Aorta (tissue), 5 donors: ENCODE measurements around the gene SLC6A7. TPM values are rescaled to one million over a fixed set of nuclear protein-coding genes. Genes with fewer than 3 reads are reported as not detected.

Experiments used
- ATAC-seq: fragments of 200-7000 bp; cut with Tn5 transposase; one replicate; pipeline ENCODE4 v1.9.1; 2022; ENCODE audit warnings: moderate library complexity; ENCODE audit not compliant: low FRiP score
- DNase-seq, 2 donors: peaks; one replicate each; pipeline ENCODE4 v3.0.0-alpha.2; 2020
- H3K27ac ChIP-seq, 2 donors: one replicate each; pipeline ENCODE4 v1.5.1; 2013; ENCODE audit warnings: low read length in 2 of 2, mild to moderate bottlenecking in 2 of 2, moderate library complexity in 2 of 2, control low read depth in 1 of 2, inconsistent platforms in 1 of 2, low read depth in 1 of 2
- H3K27me3 ChIP-seq, 2 donors: one replicate each; pipeline ENCODE4 v1.6.1; 2013; ENCODE audit warnings: control low read depth in 1 of 2, low read length in 1 of 2, mild to moderate bottlenecking in 1 of 2, moderate library complexity in 1 of 2; ENCODE audit not compliant: insufficient read depth in 2 of 2, control insufficient read depth in 1 of 2
- H3K36me3 ChIP-seq, 2 donors: one replicate each; pipeline ENCODE4 v1.6.1; 2013; ENCODE audit warnings: control low read depth in 1 of 2, low read length in 1 of 2, mild to moderate bottlenecking in 1 of 2; ENCODE audit not compliant: insufficient read depth in 2 of 2, control insufficient read depth in 1 of 2
- H3K4me1 ChIP-seq, 2 donors: one replicate each; pipeline ENCODE4 v1.6.1; 2013; ENCODE audit warnings: low read length in 2 of 2, control low read depth in 1 of 2, mild to moderate bottlenecking in 1 of 2, moderate library complexity in 1 of 2; ENCODE audit not compliant: insufficient read depth in 2 of 2, control insufficient read depth in 1 of 2
- H3K4me3 ChIP-seq, 2 donors: one replicate each; pipeline ENCODE4 v1.5.1; 2013; ENCODE audit warnings: low read length in 2 of 2, control low read depth in 1 of 2, mild to moderate bottlenecking in 1 of 2
- H3K9me3 ChIP-seq: one replicate; pipeline ENCODE4 v1.6.1; 2013; ENCODE audit warnings: mild to moderate bottlenecking, low read length; ENCODE audit not compliant: control insufficient read depth
- WGBS, 2 donors: extraction: QIAGEN DNeasy Blood & Tissue Kit; methylation state at CpG; one replicate each; pipeline ENCODE4 v1.1.7; 2013; 5-methylcytosine and 5-hydroxymethylcytosine counted together
- intact Hi-C, 2 donors: fragments of 100-400 bp; cut with DNase I; formaldehyde crosslinking; loops; one replicate each; pipeline versions ENCODE4 v1.14.2 to v1.15.0; 2022
- polyA plus RNA-seq, 2 donors: library from polyadenylated mRNA; stranded (reverse); fragments of 200-250 nt; gene quantifications; one replicate each; pipeline ENCODE4 v1.2.3, GENCODE V29; 2013
- total RNA-seq, 2 donors: library from RNA; stranded (reverse); fragmentation: NEBNext Ultra II Directional; extraction: Animal tissue kit (Norgen Biotek cat#: 25700); gene quantifications; one replicate each; pipeline ENCODE4 v1.2.1, GENCODE V29; 2021
- donor health status: healthy with polysubstance abuse.
- donor health status: Bipolar disorder and iron deficiency.
- donor health status: DM: no; HTN: no; CAD: no.
- donor health status: DM: no; HTN: no; CAD: no.
- donor health status: DM: yes; HTN: yes; CAD: no.

The SLC6A7 gene
- total and polyA plus RNA-seq, 4 donors: 0.25 to 0.41 TPM; not detected in 2

DNA sequence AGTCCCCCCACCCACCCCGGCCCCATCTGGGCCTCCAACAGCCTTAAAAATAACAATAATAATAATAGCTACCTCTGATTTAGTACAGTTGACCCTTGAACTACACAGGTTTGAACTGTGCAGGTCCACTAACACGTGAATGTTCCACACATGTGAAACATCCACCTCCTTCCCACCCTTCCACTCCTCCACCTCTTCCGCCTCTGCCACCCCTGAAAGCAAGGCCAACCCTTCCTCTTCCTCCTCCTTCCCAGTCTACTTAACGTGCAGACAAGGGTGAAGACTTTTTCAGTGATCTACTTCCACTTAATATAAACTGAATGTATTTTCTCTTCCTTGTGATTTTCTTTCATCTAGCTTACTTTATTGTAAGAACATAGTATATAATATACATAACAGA lies 45.0 kb upstream of the SLC6A7 start:
- no peak for DNase-seq
- 2 to 7% methylated on average over 4 of the region's 4 CpGs for WGBS, 2 donors
- Histone ChIP-seq H3K9me3 (no peaks in the 10 kb centered on the region), H3K27ac (peak overlapping the region; percentile 64 to 87), H3K4me3 (no peak overlapping the region), H3K4me1 (peaks cover 0 to 3% of the 10 kb centered on the region in 2 donors), H3K27me3 (no peaks in the 10 kb centered on the region), H3K36me3 (no peaks in the 10 kb centered on the region)
- intact Hi-C loops: no loop called here
- ATAC-seq: no peak

DNA sequence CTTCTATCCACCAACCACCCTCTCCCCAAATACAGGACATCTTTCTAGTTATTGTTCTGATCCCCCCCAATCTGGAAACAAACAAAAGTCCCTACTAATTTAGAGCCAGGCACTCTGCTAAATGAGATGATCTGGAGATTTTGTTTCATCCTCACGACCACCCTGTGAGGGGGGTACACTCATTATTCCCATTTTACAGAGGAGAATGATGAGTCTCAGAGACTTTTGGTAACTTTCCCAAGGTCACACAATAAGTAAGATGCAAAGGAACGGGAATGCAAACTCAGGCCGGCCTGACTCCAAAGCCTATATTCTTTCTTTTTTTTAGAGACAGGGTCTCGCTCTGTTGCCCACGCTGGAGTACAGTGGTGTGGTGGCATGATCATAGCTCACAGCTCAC lies 43.6 kb upstream of the SLC6A7 start:
- H3K4me3 ChIP-seq: no peak overlapping the region
- no peak for ATAC-seq
- WGBS, 2 donors: 80 to 81% methylated on average over 5 of the region's 5 CpGs
- H3K36me3 ChIP-seq: no peaks in the 10 kb centered on the region
- intact Hi-C loops: no loop called here
- H3K9me3 ChIP-seq: no peaks in the 10 kb centered on the region
- H3K27me3 ChIP-seq: no peaks in the 10 kb centered on the region
- H3K4me1 ChIP-seq: peaks cover 3% of the 10 kb centered on the region in 2 donors
- peak overlapping the region in 1 of 2 donors; percentile 81 for H3K27ac ChIP-seq
- no peak for DNase-seq

DNA sequence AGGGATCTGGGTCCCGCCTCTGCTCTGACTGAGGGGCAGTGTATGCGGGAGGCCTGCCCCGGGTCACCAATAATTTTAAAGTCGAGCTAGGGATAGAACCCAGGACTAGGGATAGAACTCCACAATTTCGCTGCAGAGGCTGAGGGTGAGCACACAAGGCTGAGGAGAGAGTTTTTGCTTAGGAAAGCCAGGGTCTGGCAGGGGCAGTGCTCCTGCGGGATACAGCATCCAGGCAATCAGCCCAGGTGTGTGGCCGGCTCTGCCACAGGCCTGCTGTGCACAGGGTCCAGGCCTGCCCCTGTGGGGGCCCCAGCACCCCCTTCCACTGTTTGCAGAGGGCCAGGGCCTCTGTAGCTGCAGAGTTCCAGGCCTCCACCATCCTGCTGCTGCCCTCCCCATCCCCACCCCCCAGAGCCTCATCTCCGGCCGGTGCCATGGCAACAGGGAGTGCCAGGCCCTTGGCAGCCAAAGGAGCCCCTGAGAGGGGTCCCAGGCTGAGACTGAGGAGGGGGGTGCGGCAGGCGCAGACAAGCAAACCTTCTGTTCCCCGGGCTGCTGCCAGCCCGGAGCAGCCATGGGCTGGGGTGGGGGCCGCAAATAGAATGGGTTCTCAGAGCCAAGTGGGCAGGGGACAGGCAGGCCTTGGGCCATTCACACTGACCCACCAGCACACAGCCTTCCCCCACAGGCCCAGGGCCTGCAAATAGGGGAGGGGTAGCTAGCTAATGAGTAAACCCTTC lies 42.8 kb upstream of the SLC6A7 start:
- no peak for ATAC-seq
- H3K27me3 ChIP-seq: no peaks in the 10 kb centered on the region
- intact Hi-C loops: no loop called here
- H3K36me3 ChIP-seq: no peaks in the 10 kb centered on the region
- peak overlapping the region; percentile 6 to 81 for H3K27ac ChIP-seq
- DNase-seq: no peak
- H3K9me3 ChIP-seq: no peaks in the 10 kb centered on the region
- H3K4me1 ChIP-seq: peaks cover 3% of the 10 kb centered on the region in 2 donors
- no peak overlapping the region for H3K4me3 ChIP-seq
- WGBS, 2 donors: 35 to 39% methylated on average over 13 to 14 of the region's 14 CpGs

DNA sequence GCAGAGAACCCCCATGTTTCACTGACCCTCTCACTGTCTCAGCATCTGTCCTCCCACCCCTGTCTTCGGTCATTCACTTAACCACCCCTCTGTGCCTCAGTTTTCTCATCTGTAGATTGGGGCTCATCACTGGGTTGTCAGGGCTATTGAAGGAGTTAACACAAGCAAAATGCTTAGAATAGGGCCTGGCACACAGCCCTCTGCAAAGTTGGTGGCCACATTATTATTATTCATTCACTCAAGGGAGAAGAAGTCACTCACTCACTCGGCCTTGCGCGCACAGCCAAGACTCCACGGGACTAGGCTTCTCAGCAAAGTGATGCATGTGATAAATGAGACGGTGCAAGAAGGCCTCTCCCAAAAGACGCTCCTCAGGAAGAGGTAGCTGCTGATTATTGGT lies 42.2 kb upstream of the SLC6A7 start:
- 16 to 20% methylated on average over 7 of the region's 7 CpGs for WGBS, 2 donors
- no peaks in the 10 kb centered on the region for H3K27me3 ChIP-seq
- peaks cover 3% of the 10 kb centered on the region in 2 donors for H3K4me1 ChIP-seq
- intact Hi-C loops: no loop called here
- no peaks in the 10 kb centered on the region for H3K36me3 ChIP-seq
- ATAC-seq (no peak), DNase-seq (no peak)
- peak overlapping the region; percentile 6 to 81 for H3K27ac ChIP-seq
- H3K4me3 ChIP-seq: no peak overlapping the region
- no peaks in the 10 kb centered on the region for H3K9me3 ChIP-seq

DNA sequence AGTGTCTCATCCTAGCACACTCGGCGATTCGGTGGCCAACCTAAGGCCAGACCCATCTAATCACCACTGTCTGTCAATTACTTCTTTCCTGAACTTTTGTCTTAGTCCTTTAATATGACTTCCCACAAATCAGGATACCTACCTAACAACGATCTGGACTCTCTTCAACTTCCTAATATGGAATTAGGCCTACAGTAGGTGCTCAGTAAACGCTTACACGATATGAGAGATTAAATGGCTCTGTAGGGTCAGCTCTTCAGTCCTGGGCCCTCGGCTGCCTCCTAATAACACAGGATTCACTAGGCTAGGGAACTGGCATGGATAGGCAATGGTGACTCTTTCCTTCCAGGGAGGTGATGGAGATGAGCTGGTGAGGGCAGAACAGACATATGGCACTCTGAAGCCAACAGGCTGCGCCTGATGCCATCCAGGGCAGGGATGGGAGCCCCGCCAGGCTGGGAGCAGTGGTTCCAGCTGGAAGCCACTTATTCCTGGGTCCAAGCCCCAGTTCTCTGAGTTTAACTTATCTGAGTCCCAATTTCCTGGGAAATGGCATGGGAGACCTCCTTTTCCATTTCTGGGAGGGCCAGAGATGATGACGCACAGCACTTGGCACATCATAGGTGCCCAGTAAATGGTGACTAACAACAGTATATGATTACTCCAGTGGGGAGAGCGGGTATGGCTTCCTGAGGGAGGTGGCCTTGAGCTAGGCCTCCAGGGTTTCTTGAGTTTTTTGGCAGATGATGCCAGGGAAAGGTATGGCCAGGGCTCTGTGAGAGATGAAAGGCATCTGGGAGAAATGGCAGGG lies 41.5 kb upstream of the SLC6A7 start:
- Histone ChIP-seq H3K4me1 (peaks cover 3% of the 10 kb centered on the region in 2 donors), H3K9me3 (no peaks in the 10 kb centered on the region), H3K36me3 (no peaks in the 10 kb centered on the region), H3K27me3 (no peaks in the 10 kb centered on the region), H3K27ac (peak overlapping the region; percentile 28 to 92), H3K4me3 (no peak overlapping the region)
- DNase-seq (peak in 1 of 2 donors; percentile 78), ATAC-seq (no peak)
- intact Hi-C loops: no loop called here
- 32 to 42% methylated on average over 11 of the region's 11 CpGs for WGBS, 2 donors

DNA sequence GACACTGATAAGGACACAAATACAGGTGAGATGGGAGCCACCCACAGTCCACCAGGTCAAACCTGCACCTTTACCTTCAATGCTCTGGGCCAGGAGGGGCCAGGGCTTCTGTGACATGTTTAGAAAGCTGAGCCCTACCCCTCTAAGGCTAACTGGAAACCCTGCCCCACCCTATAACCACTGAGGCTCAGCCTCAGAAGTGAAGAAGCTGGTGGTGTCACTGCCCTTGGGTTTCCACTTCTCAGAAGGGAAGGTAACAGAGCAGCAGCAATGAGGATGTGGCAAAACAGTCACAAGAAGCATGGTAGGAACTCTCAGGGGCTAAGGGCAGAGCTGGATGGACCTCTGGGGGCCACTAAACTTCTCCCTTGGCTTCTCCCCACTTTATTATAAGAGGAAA lies 40.2 kb upstream of the SLC6A7 start:
- H3K9me3 ChIP-seq: no peaks in the 10 kb centered on the region
- H3K4me1 ChIP-seq: peaks cover 3% of the 10 kb centered on the region in 2 donors
- no peak for DNase-seq
- H3K27ac ChIP-seq: peak overlapping the region; percentile 10 to 35
- no peaks in the 10 kb centered on the region for H3K27me3 ChIP-seq
- H3K36me3 ChIP-seq: no peaks in the 10 kb centered on the region
- no peak overlapping the region for H3K4me3 ChIP-seq
- intact Hi-C loops: no loop called here
- no peak for ATAC-seq

DNA sequence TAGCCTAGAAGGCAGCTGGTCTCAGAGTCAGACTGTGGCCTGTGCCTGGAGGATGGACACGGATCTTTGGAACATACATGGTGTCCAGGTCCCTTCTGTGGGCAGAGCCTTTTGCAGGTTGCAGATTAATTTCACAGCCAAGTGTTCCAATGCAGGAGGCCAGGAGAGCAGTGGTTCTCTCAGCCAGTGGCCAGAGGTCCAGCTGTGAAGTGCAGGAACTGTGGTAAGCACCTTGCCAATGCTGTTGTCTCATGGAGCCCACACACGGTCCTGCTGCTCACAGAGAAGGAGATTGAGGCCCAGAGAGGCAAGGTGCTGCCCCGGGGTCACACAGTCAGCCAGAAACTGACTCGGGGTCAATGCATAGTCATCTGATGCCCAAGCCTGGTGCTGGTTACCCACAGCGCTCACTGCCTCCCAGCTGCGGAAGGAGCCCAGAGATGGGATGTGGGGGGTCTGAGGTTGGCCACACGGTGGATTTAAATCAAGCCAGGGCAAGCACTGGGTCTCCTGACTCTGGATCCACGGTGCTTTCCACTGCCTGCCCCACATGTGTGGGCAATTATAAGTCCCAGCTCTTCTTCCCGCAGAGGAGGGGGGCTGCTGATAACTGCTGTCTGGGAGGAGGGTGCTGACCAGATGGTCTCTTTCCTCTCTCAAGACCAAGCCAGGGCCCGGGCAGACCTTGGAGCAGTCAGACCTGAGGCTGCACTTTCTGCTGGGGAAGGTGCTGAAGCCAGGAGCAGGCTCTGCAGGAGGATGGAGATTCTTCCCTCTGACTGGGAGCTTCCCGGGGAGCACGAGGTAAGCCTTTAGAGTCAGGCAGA lies 37.0 kb upstream of the SLC6A7 start:
- no peaks in the 10 kb centered on the region for H3K27me3 ChIP-seq
- no peaks in the 10 kb centered on the region for H3K36me3 ChIP-seq
- intact Hi-C loops: no loop called here
- 14 to 20% methylated on average over 12 of the region's 12 CpGs for whole genome bisulfite sequencing, 2 donors
- H3K4me1 ChIP-seq: peaks cover 3% of the 10 kb centered on the region in 2 donors
- DNase-seq: no peak
- H3K9me3 ChIP-seq: no peaks in the 10 kb centered on the region
- no peak for ATAC-seq
- H3K4me3 ChIP-seq: peak overlapping the region; percentile 42 to 98
- peak overlapping the region in 1 of 2 donors; percentile 97 for H3K27ac ChIP-seq

DNA sequence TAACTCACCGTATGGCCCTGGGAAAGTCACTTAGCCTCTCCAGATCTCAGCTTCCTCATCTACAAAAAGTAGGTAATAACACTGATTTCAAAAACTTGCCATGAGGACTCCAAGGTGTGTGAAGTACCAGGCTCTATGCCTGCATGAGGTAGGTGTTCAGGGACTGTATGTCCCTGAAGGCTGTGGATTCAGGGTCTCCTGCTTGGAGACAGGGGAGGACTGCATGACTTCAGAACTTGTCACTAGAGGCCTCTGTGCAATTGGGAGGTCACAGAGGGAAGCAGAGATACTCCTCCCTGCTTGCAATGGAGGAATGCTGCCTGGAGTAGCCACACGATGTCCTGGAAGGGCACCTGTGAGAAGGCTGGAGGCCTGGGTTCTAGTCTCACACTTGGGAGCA lies 36.4 kb upstream of the SLC6A7 start:
- no peak for ATAC-seq
- Histone ChIP-seq H3K36me3 (no peaks in the 10 kb centered on the region), H3K27ac (peak overlapping the region in 1 of 2 donors; percentile 97), H3K4me3 (peak overlapping the region; percentile 42 to 98), H3K9me3 (no peaks in the 10 kb centered on the region), H3K4me1 (peaks cover 3 to 5% of the 10 kb centered on the region in 2 donors), H3K27me3 (no peaks in the 10 kb centered on the region)
- intact Hi-C loops: no loop called here
- 6 to 11% methylated on average over 2 of the region's 2 CpGs for WGBS, 2 donors
- DNase-seq: no peak
